Activated CD4-positive, alpha-beta T cell treated with anti-CD3 and anti-CD28 coated beads for 24 hours (primary cell): Measurements from ENCODE around the gene ASPRV1.
"Not testable (repeated sequence)": the region's sequence is repeated elsewhere in the genome, so short reads cannot be mapped to it uniquely, and the experiment has no call there.

Experiments
- DNase-seq, 2 donors: peaks; one replicate each; pipeline ENCODE4 v3.0.0-alpha.2; 2020; ENCODE audit warnings: low read depth in 2 of 2

ASPRV1 gene

DNA sequence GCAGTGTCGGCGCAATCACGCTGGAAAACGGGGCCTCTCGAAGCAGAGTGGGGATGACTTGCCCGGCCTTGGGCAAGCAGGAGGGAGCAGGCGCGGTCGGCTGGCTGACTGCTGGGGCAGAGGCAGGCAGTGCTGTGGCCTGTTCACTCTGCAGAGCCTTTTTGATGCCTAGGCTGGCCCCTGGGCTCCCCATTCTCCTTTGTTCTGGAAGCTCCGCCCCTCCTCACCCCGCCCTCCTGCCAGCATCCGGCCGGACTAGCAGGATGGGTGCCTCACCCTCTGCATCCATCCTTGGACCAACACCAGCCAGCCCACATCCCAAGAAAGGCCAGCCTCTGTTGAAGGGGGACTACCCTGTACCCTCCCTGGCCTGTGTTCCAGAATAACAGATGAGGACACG, at the start of gene ASPRV1:
Gene ASPRV1, minus strand, starts transcription at position 136 of the 400 bp plus-strand sequence. CDS start 195 bp downstream, outside the sequence.
- DNase-seq: no peak

DNA sequence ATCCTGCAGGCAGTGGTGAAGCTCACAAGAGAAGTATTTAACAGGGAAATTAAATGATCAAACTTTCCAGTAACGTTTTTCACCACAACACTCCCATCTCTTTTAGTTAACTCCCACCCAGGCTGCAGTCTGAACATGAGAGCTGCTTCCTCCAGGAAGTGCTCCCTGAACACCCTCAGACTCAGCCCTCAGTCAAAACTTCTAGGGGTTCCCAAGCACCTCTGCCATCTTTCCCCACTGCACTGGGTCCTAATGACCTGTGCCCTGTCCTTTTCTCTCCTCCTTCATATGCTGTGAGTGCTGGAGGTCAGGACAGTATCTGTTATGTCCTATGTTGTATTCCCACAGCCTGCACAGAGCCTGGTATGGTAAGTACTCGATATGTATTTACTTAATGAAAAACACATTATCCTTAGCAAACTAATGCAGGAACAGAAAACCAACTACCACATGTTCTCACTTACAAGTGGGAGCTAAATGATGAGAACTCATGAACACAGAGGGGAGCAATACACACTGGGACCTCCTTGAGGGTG, 49.2 kb upstream of the ASPRV1 start:
- no peak for DNase-seq

DNA sequence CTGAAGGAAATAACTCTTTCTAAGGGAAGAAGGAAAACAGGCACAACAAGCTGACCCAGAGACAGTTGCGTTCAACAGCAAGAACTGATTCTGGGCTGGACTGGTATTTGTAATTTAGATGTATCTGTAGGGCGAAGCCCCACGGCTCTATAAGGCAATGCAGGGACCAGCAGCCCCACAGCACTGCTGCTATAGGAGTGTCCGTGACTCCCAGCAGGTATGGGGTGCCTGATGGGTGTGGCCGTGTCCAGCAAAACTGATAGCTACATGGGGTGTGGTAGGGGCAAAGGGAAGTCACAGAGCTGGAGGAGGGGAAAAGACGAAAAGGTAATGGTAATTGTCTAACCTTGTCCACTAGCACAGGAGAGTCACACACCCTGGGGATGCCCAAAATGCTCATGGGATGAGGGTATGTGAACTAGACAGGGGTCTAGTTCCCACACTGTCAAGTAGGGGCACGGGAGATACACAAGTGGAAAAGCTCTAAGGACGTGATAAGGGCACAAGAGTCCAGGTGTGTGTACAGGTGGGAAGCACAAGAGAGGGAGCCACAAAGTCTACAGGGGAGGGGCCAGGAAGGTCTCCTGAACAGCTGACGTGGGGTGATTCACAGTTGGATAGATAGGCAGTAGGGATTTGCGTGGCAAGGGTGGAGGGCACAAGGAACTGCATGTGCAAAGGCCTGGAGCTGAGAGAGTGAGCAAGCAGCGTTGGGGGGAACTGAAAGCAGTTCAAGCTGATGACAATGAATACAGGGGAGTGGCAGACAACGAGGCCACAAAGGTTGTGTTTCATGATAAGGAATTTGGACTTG, 48.5 kb upstream of the ASPRV1 start:
- DNase-seq: no peak

DNA sequence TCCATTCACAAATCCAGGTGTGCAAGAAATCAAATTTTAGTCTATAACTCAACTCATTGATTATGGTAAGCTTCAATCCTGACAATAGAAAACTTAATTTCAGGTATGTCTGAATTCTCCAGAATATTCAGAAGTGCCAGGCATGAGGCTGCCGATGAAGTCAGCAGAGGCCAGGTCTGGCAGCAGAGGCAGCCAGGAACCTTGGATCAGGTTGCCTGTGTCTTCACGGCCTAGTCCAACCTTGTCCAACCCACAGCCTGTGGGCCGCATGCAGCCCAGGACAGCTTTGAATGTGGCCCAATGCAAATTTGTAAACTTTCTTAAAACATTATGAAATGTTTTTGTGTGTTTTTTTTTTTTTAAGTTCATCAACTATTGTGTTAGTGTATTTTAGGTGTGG, 46.9 kb upstream of the ASPRV1 start:
- DNase-seq: no peak

DNA sequence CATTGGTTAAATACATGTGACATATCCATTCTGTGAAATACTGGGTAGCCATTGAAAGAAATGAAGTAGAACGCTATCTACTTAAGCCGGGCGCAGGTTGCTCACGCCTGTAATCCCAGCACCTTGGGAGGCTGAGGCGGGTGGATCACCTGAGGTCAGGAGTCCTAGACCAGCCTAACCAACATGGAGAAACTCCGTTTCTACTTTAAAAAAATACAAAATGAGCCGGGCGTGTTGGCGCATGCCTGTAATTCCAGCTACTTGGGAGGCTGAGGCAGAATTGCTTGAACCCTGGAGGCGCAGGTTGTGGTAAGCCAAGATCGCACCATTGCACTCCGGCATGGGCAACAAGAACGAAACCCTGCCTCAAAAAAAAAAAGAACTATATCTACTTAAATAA, 45.7 kb upstream of the ASPRV1 start:
- DNase-seq: no peak

DNA sequence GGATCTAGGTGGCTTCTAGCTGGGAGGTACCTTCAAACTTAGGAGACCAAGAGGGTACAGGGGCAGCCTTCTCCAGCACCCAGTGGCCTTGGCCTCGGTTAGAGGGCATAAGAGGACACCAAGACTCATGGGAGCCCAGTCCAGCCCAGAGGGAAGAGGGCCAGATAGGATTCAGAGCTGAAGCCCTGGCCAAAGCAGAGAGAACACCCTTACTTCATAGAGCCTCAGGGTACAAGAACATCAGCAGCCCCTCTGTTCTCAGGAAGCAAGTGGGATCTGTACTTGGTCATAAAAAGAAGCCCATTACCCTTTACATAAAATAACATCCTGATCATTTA, 45.0 kb upstream of the ASPRV1 start:
- no peak for DNase-seq

DNA sequence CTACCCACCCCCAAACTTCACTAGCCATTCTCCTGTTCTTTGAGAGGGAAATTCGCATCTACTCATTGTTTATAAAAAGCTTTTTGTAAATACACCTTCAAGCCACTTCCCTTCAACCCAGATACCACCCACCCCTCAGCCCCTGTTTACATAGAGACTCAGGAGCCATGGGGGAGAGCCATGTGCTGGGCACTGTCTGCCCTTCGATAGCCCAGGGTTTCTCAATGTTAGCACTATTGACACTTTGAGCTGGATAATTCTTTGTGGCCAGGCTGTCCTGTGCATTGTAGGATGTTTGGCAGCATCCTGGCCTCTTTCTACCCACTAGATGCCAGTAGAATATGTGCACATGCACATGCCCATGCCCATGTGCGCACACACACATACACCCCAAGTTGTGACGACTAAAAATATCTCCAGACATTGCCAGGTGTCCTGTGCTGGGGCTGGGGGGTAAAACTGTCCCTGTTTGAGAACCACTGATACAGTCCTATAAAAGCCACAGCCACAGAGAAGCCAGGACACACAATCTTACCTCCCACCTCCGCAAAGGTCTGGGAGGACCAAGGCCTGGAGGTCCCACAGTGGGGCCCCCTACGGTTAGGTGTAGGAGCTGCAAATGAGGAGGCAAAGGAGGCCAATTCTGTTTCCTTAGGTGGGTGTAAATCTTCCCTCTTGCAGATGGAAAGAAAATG, 44.5 kb upstream of the ASPRV1 start:
- DNase-seq: no peak

DNA sequence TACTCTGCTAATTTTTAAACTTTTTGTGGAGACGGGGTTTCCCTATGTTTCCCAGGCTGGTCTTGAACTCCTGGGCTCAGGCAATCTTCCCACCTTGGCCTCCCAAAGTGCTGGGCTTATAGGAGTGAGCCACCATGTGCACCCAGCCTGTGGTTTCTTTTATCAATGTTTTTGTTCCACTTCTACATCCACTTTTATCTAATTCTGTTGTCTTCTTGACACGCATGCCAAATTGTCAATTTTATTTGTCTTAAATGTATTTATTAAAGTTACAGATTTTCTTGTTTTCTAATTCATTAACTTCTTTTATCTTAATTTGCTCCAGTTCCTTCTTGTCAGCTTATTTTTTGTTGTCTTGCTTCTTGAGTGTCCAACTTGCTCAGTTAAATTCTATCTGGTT, 43.8 kb upstream of the ASPRV1 start:
- no peak for DNase-seq

DNA sequence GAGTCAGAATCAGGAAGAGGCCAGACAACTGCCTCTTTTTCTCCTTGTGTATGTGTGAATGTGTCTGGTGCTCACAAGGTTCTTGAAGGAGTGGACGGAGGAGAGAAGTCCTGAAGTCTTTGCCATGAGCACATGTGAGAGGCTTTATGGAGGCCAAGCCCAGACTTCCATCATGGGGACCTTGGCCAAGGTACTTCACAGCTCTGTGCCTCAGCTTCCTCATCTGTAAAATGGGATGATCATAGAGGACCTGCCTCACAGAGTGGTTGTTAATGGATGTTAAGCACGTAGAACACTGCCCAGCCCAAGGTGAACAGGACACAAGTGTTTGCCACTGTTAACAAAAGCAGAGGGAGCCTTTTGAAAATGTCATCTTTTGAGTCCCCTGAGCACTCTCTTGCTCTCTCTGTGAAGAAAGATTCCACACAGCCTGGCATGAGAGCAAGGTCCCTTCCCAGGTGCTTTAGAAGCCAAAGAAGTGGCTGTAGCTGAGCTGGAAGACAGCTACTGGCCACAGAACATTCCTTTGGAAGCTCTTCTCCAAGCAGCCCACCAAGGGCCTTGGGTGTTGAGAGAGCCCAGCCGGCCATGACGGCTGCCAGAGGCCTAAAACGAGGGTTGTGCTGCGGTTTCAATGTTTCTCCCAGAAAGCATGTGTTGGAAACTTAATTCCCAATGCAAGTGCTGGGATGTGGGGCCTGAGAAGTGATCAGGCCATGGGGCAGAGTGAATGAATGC, 41.8 kb upstream of the ASPRV1 start:
- DNase-seq: no peak

DNA sequence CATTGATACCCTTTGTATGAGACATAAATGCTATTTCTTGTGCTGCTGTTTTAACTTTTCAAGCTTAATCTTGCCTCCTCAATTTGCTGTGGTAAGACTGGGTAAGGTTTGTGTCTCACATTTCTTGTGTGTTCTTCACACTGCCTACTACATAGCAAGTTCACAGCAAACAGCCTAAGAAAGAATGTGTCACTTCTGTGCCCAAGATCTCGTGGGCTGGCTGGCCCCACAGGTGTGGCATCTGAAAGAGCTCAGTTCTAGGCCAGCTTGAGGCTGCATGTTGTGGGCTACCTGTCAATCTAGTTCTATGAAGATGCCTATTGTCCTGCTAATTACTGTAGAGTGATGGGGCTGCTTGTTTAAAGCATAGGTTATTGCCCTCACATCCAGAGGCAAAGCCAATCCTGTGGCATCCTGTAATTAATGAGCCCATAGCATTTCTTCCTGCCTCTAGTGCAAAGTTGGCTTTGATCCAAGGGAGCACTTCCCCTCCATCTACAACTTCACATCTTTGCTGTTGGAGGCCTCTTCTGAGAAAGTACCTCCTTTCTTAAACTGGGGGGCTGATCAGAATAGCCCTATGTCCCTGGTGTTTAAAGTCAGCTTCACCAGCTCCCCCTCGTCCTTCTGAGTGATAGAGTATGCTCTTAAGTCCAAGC, 40.9 kb upstream of the ASPRV1 start:
- DNase-seq: no peak

DNA sequence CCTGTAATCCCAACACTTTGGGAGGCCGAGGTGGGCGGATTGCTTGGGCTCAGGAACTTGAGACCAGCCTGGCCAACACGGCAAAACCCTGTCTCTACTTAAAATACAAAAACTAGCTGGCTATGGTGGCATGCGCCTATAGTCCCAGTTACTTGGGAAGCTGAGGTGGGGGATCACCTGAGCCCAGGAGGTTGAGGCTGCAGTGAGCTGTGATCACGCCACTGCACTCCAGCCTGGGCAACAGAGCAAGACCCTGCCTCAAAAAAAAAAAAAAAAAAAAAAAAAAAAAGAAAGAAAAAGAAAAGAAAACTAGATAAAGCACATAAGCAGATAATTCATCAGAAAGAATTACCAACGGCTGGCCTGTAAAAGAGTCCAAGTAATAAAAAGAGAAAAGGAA, 39.1 kb upstream of the ASPRV1 start:
- not testable (repeated sequence) for DNase-seq

DNA sequence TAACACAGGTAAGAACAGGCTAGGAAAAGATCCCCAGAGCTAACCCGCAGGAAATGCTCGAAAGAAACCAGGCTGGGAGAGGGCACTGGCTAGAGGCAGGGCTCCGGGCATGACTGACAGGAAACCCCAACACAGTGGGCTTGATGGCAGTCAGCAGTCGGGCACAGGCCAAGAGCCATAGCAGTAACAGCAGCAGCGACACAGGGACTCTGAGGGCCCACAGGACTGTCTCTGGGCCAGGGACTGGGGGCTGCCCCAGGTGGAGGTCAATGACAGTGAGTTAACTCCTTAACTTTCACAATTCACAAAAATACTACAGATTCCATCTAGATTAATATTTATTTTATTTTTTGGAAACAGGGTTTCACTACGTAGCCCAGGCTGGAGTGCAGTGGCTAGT, 37.3 kb upstream of the ASPRV1 start:
- DNase-seq: no peak

DNA sequence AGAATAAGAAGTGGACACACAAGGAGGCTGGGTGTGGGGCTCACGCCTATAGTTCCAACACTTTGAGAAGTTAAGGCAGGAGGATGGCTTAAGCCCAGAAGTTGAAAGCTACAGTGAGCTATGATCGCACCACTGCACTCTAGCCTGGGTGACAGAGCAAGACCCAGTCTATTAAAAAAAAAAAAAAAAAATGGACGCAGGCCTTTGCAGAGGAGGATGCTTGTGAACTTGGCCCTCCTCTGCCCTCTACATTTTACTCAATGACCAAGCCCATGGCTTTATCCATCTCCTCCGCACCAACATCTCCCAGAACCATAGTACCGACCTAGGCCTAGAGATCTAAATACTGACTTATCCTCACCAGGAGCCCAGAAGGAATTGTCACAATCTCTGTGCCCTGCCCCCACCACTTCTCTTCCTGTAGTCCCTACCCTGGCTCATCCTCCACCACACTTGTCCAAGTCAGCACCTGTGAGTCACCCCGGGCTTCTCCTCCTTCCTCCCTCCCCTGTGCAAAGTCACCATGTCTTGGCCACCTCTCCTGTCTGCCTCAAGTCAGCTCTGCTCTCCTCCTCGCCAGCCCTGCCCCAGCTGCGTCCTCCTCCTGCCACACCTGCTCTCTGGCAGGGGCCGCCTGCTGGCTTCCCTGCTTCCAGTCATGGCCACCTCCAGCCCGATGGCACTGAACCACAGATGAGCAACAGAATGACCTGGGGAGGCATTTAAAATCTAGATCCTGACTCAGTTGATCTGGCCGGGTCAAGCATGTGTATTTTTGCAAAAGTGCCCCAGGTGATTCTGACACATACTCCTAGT, 35.8 kb upstream of the ASPRV1 start:
- no peak for DNase-seq

DNA sequence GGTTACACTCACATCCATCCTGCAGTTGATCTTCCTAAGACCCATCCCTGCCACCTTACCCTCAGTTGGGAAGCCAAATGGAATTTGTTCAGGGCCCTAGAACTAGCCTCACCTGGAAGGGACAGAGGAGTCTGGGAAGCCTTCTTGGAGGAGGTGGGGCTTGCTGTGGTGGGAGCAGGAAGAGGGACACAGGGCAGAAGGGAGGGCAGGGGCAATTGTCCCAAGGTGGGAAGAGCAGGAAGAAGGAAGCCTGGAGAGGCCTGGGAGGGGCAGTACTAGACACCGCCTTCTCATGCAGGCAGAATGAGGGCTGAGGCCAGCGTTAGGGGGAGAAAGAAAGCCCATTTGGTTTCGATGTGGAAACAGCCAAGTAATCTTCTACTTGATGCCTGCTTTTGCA, 34.1 kb upstream of the ASPRV1 start:
- no peak for DNase-seq

DNA sequence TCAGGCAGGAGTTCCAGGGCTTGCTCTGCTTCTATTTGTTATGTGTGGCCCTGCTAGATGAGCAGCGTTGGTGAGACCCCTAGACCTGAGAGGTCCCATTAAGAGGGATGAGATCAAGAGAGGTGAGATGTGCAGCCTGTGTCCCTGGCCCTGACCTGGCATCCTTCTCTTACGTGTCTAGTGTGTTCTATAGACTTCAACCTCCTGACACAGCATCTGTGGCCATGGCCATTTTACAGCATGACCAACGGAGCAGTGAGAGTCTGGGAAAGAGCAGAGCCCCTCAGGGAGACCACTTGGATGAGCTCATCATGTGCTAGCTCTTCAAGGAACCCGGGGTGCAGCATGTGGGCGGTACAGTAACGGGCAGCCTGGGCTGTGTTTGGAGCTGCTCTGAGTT, 32.7 kb upstream of the ASPRV1 start:
- no peak for DNase-seq

DNA sequence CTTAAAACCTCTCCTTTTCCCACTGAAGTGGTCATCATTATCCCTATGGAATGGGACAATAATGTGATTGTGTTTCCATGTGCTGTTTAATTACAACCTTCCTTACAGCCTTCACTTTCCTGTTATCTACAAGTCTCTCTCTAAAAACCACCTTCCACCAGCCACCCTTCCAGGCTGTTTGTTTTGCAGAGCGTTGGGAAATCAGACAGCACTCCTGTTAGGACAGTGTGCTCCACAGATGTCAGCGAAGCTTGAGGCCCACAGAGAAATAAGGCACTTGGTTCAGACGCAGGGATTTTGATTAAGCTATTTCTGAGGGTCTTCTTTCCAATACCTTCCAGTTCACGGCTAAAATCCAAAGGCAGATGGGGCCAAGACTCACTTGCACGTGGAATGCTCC, 32.3 kb upstream of the ASPRV1 start:
- DNase-seq: no peak

DNA sequence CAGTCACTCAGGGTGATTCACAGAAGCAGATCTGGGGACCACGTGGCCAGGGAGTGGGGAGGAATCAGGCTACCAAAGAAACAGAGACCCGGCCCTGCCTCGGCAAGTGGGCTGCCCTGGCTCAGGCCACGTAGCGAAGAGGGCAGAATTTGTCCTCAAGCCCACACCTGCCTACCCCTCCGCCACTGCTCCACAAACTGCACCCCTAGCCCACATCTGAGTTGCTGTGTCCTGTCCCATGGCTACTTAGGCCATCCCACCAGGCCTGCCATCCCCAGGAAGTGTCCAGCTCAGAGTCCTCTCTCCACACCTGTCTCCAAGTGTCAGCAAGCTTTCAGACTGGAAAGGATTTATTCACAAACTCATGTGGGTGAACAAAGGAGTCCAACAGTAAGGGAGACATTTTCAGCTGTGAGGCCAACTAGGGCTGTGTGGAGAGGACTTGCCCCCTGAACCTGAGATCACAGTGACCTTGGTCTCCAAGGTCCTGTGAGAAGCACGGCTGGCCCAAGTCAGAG, 31.7 kb upstream of the ASPRV1 start:
- DNase-seq: no peak

DNA sequence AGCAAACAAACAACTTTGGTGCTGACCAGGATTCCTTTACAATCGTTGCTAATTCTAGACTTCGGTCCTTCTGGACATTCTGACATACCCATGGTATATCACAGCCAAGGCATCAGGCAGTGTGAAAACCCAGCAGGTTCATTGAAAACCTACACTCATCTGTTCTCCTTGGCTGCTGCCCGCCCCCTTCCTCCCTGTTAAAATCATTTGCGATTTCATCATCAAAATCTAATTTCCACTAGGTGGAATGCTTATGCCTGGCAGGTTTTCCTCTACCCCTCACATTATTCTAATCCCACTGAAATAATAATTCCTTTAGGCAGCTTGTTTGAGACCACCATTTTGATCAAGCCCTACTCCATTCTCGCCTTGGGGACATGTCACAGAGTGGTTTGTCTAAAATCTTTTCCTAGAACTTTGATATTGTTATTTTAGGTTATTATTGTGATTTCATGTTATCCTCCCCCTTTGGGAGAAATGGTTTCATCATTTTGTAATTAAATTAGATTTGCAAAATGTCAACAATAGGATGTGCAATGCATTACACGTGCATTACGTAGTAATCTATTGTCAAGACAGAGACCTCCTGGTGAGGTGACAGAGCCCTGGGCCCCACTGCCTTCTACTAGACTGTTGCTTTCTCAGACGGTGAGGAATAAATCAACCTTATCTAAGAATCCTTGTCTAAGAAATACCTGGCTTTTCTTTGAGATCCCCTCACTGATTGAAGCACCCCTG, 31.0 kb upstream of the ASPRV1 start:
- DNase-seq: no peak

DNA sequence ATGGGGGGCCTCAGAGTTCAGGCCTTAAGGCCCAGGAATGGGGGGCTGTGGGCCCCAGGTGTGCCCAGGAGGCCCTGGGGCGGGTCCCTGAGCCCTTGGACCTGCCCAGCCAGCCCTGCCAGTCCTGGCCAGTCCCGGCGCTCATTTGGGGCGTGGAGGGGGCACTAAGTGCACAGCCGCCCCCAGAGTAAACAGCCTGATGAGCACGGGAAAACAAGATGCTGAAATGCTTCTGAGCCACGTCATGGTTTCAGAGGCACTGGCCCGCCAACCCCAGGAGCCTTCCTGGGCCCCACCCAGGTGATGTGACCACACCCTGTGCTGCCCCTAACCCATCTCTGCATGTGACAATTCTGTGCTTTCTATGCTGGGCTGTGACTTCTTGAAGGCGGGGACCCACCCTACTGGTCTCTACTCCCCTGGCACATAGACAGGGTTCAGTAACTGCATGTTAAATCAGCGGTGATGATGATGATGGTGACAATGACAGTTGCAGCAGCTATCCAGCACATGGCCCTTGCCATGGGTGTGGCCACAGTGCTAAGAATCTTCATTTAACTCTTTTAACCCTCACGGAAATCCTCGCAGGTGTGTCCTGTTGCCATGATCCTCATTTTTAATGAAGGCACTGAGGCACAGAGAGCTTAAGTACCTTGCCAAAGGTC, 28.1 kb upstream of the ASPRV1 start:
- no peak for DNase-seq

DNA sequence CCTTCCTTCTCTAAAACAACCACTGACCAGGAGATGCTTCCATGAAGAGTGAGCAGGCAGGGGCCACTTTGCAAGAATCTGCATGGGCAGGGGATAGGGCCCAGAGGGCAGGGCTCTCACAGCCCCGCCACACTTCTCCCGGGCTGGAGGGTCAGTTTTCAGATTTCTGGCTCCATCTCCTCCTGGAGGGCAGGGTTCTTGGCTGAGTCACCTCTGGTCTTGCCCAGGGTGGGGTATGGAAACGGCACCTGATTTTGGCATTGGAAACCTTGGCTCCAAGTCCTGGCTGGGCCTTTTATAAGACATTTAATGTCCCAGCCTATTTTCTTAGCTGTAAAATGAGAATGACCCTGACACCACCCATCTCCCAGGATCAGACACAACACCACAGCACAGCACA, 27.6 kb upstream of the ASPRV1 start:
- no peak for DNase-seq
